ENCODE measurements around the gene NAP1L5.

DNA sequence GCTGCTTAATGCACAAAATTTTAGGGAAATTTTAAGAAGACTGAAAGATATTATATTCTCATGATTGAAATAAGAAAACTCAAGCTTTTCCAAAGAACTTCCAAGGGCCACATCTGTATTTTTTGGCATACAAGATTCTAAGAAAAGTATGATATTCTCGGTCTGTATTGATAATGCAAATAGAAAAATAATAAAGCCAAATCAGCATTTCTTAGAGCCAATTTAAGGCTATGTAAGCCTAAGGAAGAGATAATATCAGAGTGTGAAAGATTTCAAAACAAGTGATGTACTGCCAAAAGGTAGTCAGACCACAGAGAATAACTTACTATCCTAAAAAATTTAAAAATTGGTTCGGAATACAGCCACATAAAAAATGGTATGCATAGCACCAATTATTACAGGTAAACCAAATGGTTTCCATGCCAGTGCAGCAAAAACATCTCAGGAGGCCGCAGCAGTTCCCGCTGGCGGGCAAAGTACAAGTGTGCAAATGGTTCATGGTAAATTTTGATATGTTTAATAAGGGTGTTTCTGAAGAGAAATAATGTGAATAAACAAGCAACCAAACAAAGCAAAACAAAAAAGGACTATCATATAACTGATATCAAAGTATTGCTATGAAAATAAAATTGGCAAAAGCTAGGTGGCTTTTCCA, 35.2 kb upstream of the NAP1L5 start:
- TF ChIP-seq POLR2AphosphoS5 (IDR thresholded peaks at IDR 0.05; ENCODE audit: low read depth, low read length) (no peak), SIN3A (IDR thresholded peaks at IDR 0.05; ENCODE audit: borderline replicate concordance, insufficient read depth, low read length) (no peak), REST (IDR thresholded peaks at IDR 0.05; ENCODE audit: insufficient read depth in 1 of 2, low read depth in 2 of 2, low read length in 2 of 2) (no peak), TAF1 (IDR thresholded peaks at IDR 0.05; ENCODE audit: borderline replicate concordance, insufficient read depth, low read length) (no peak)
